Mesendoderm (in vitro differentiated cells): ENCODE results near the gene ULBP2.
"Not testable (repeated sequence)": the region's sequence is repeated elsewhere in the genome, so short reads cannot be mapped to it uniquely, and the experiment has no call there.

Experiments
- DNase-seq: peaks from one replicate; pipeline ENCODE4 v3.0.0; 2013
- H2AK5ac ChIP-seq: 2 replicates; pipeline ENCODE4 v1.6.1; 2013; ENCODE audit warnings: low read length, inconsistent platforms
- H2BK120ac ChIP-seq: 2 replicates; pipeline ENCODE4 v1.6.1; 2013; ENCODE audit warnings: low read depth, mild to moderate bottlenecking, low read length, moderate library complexity, mixed read lengths
- H2BK15ac ChIP-seq: replicated peaks from 2 replicates; pipeline ENCODE4 v1.6.1; 2013; ENCODE audit warnings: low read depth, mild to moderate bottlenecking, moderate library complexity
- H2BK5ac ChIP-seq: 2 replicates; pipeline ENCODE4 v1.6.1; 2013; ENCODE audit warnings: low read length, inconsistent platforms
- H3K18ac ChIP-seq: 2 replicates; pipeline ENCODE4 v1.6.1; 2013; ENCODE audit warnings: mild to moderate bottlenecking, low read length, mixed read lengths
- H3K23ac ChIP-seq: one replicate; pipeline ENCODE4 v1.6.1; 2013; ENCODE audit warnings: low read length
- H3K27ac ChIP-seq: 2 replicates; pipeline ENCODE4 v1.5.1; 2013; ENCODE audit warnings: low read depth, mild to moderate bottlenecking, inconsistent platforms, low read length, moderate library complexity
- H3K27me3 ChIP-seq: 2 replicates; pipeline ENCODE4 v1.6.1; 2013; ENCODE audit warnings: low read length, control low read depth, mild to moderate bottlenecking, inconsistent platforms; ENCODE audit not compliant: insufficient read depth, poor library complexity
- H3K36me3 ChIP-seq: 2 replicates; pipeline ENCODE4 v1.6.1; 2013; ENCODE audit warnings: low read length, inconsistent platforms; ENCODE audit not compliant: control insufficient read depth, insufficient read depth
- H3K4ac ChIP-seq: one replicate; pipeline ENCODE4 v1.6.1; 2013; ENCODE audit warnings: low read depth, mild to moderate bottlenecking, low read length, moderate library complexity
- H3K4me1 ChIP-seq: 2 replicates; pipeline ENCODE4 v1.6.1; 2013; ENCODE audit warnings: low read depth, low read length, inconsistent platforms; ENCODE audit not compliant: control insufficient read depth
- H3K4me2 ChIP-seq: 2 replicates; pipeline ENCODE4 v1.6.1; 2013; ENCODE audit warnings: low read length
- H3K4me3 ChIP-seq: 2 replicates; pipeline ENCODE4 v1.5.1; 2013; ENCODE audit warnings: mild to moderate bottlenecking, low read length
- H3K56ac ChIP-seq: one replicate; pipeline ENCODE4 v1.6.1; 2013; ENCODE audit warnings: low read length
- H3K79me1 ChIP-seq: 2 replicates; pipeline ENCODE4 v1.6.1; 2013; ENCODE audit warnings: low read length, inconsistent platforms
- H3K79me2 ChIP-seq: 2 replicates; pipeline ENCODE4 v1.6.1; 2013; ENCODE audit warnings: mild to moderate bottlenecking, low read length; ENCODE audit not compliant: control insufficient read depth, insufficient read depth
- H3K9ac ChIP-seq: 2 replicates; pipeline ENCODE4 v1.6.1; 2013; ENCODE audit warnings: low read length, inconsistent platforms
- H4K5ac ChIP-seq: one replicate; pipeline ENCODE4 v1.6.1; 2013; ENCODE audit warnings: low read length
- H4K8ac ChIP-seq: one replicate; pipeline ENCODE4 v1.6.1; 2013; ENCODE audit warnings: low read depth, mild to moderate bottlenecking, control low read depth, low read length, moderate library complexity
- WGBS: extraction: QIAGEN DNeasy Blood & Tissue Kit; methylation state at CpG from one replicate; pipeline ENCODE4 v1.1.7; 2013; ENCODE audit warnings: low lambda C conversion rate, missing lambda C conversion rate; ENCODE audit not compliant: insufficient coverage; ENCODE audit errors: extremely low coverage; 5-methylcytosine and 5-hydroxymethylcytosine counted together

Gene ULBP2

DNA sequence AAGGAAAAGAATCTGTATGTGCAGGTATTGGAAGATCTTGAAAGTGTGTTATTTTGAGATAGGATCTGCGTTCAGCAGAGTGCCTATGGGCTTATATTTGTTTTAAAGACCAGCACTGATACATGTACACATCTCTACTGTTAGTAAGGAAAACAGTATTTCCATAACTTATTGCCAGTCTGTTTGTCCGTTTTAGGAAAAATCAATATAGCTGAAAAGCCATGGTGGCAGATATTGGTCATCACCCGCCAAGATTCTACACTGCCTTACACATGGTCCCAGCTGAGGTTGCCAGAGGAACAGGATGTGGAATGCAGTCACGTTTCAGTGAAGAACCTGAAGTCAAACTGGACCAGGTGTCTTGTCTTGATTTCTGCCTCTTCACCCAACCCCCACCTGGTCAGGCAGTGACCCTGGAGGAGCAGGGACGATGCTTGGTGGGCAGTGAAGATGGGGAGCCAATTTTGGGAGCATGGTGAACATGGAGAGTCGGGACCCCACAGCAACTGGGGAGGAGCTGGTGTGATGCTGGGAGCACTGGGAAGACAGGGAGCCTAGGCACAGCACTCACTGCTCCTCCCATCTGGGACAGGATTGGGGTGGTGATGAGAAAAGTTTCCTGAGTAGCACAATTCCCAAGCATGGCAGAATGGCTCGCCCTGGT, 14.0 kb downstream of the ULBP2 start:
- H2AK5ac ChIP-seq, DNase-seq, H3K36me3 ChIP-seq, H3K18ac ChIP-seq, H2BK15ac ChIP-seq, H4K5ac ChIP-seq, H4K8ac ChIP-seq, H3K4me2 ChIP-seq, H2BK120ac ChIP-seq, H2BK5ac ChIP-seq, H3K4ac ChIP-seq, H3K9ac ChIP-seq, H3K79me2 ChIP-seq, H3K23ac ChIP-seq, H3K56ac ChIP-seq, H3K27ac ChIP-seq, H3K4me3 ChIP-seq, H3K4me1 ChIP-seq, H3K79me1 ChIP-seq: not testable (repeated sequence)
- H3K27me3 ChIP-seq = peaks cover 12% of the 10 kb centered on the region
- no CpG with 5 or more reads among the region's 7 CpGs for WGBS

- no CpG with 5 or more reads among the region's 3 CpGs for WGBS
- not testable (repeated sequence) for H4K5ac ChIP-seq
These were observed 16.3 kb downstream of the ULBP2 start for GRCh38 chr6:149958124-149958523.

GRCh38 chr6:149959806-149960205, 18.0 kb downstream of the ULBP2 start:
- H3K4me1 ChIP-seq, H3K18ac ChIP-seq, H4K5ac ChIP-seq, H2BK15ac ChIP-seq, H3K79me1 ChIP-seq, H3K27ac ChIP-seq, DNase-seq, H2BK120ac ChIP-seq, H3K56ac ChIP-seq, H3K4me3 ChIP-seq, H3K23ac ChIP-seq, H3K9ac ChIP-seq, H4K8ac ChIP-seq, H3K4ac ChIP-seq, H2BK5ac ChIP-seq, H3K79me2 ChIP-seq, H2AK5ac ChIP-seq, H3K4me2 ChIP-seq, H3K36me3 ChIP-seq: not testable (repeated sequence)
- peaks cover 18% of the 10 kb centered on the region for H3K27me3 ChIP-seq
- WGBS = no CpG with 5 or more reads among the region's 4 CpGs

More at GRCh38 chr6:149958124-149958523, 16.3 kb downstream of the ULBP2 start:
- not testable (repeated sequence) for H3K23ac ChIP-seq, H3K4me1 ChIP-seq, H3K9ac ChIP-seq, H3K56ac ChIP-seq, H2BK5ac ChIP-seq, H3K4ac ChIP-seq, H3K4me3 ChIP-seq, H4K8ac ChIP-seq, H2AK5ac ChIP-seq, H3K79me2 ChIP-seq, H3K18ac ChIP-seq, H3K36me3 ChIP-seq, H2BK15ac ChIP-seq, H3K4me2 ChIP-seq, H3K27ac ChIP-seq, DNase-seq, H3K79me1 ChIP-seq, H2BK120ac ChIP-seq
- peaks cover 12% of the 10 kb centered on the region for H3K27me3 ChIP-seq

DNA sequence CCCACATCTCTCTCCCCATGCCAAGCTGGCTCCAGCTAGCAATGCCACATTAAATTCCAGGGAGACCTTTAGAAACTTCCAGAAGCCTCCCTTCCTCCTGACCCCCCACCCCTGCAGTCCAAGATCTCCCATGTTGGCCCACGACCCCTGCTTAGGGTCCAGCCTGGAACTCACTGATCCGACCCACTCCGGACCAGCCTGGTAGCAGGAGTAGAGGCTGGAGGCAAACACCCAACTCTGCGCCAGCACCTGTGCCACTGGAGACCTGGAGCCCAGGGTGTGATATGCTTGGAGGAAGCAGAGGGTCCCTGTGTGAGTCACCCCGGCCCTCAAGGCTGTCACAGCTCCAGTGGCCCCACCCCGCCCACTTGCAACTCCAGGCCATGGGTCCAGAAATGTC, 18.7 kb downstream of the ULBP2 start:
- H3K4ac ChIP-seq = no peak overlapping the region
- H3K79me1 ChIP-seq = no peaks in the 10 kb centered on the region
- H3K56ac ChIP-seq = no peak overlapping the region
- no peak for DNase-seq
- H3K79me2 ChIP-seq = no peaks in the 10 kb centered on the region
- H3K4me2 ChIP-seq = no peak overlapping the region
- no peak overlapping the region for H4K5ac ChIP-seq
- no peaks in the 10 kb centered on the region for H3K4me1 ChIP-seq
- WGBS = no CpG with 5 or more reads among the region's 6 CpGs
- H2BK5ac ChIP-seq = no peak overlapping the region
- H3K27ac ChIP-seq = no peak overlapping the region
- H2AK5ac ChIP-seq = no peak overlapping the region
- peaks cover 21% of the 10 kb centered on the region for H3K27me3 ChIP-seq
- no peak overlapping the region for H4K8ac ChIP-seq
- H3K18ac ChIP-seq = no peak overlapping the region
- no peak overlapping the region for H3K4me3 ChIP-seq
- no peak overlapping the region for H2BK15ac ChIP-seq
- H3K23ac ChIP-seq = no peak overlapping the region
- H3K9ac ChIP-seq = no peak overlapping the region
- H3K36me3 ChIP-seq = no peaks in the 10 kb centered on the region
- H2BK120ac ChIP-seq = no peak overlapping the region

GRCh38 chr6:149961728-149962425, 20.1 kb downstream of the ULBP2 start:
- Histone ChIP-seq H3K23ac (no peak overlapping the region), H4K5ac (no peak overlapping the region), H4K8ac (no peak overlapping the region), H2AK5ac (no peak overlapping the region), H3K4me1 (no peaks in the 10 kb centered on the region), H2BK120ac (no peak overlapping the region), H3K9ac (no peak overlapping the region), H3K36me3 (no peaks in the 10 kb centered on the region), H3K79me1 (no peaks in the 10 kb centered on the region), H2BK5ac (no peak overlapping the region), H3K18ac (no peak overlapping the region), H3K27ac (no peak overlapping the region), H2BK15ac (no peak overlapping the region), H3K4me2 (no peak overlapping the region), H3K79me2 (no peaks in the 10 kb centered on the region), H3K4me3 (no peak overlapping the region), H3K27me3 (peaks cover 24% of the 10 kb centered on the region), H3K4ac (no peak overlapping the region), H3K56ac (no peak overlapping the region)
- peak; percentile 68 for DNase-seq
- no CpG with 5 or more reads among the region's 6 CpGs for whole genome bisulfite sequencing
